HCT116 (cell line): ENCODE data around the gene ACLY. TPM values are rescaled to one million over a fixed set of nuclear protein-coding genes. Genes with fewer than 3 reads are reported as not detected.

Source experiments
- ATAC-seq: fragments of 200-7000 bp; cut with Tn5 transposase; 2 replicates; pipeline ENCODE4 v1.9.1; 2020; ENCODE audit warnings: mild to moderate bottlenecking, moderate library complexity
- BruUV-seq: library from RNA; stranded (reverse); fragments of 400-500 nt; replicated peaks from 2 replicates; lab custom pipeline; 2021; lab: Mats Ljungman, UMichigan
- CTCF ChIA-PET: fragments of 300-600 bp; sonication (Branson Sonifier 250); formaldehyde crosslinking; loops from one replicate; lab custom pipeline; 2021; ENCODE audit warnings: antibody characterized with exemption; lab: Charles Lee
- POLR2A ChIA-PET: fragments of 300-600, 350-600 bp; sonication (Branson Sonifier 250); formaldehyde crosslinking; loops from one replicate; lab custom pipeline; 2021; ENCODE audit warnings: antibody characterized with exemption; lab: Charles Lee
- RAD21 ChIA-PET, 2 experiments: fragments of 300-600 bp; sonication (Branson Sonifier 250); formaldehyde crosslinking; loops; one replicate each; lab custom pipeline; 2023; ENCODE audit warnings: low total read pairs in 2 of 2; ENCODE audit not compliant: uncharacterized antibody in 2 of 2, unreplicated experiment in 2 of 2, low non-redundant PET in 1 of 2; lab: Charles Lee
- DNase-seq: peaks from one replicate; pipeline ENCODE4 v3.0.0-alpha.2; 2010; ENCODE audit warnings: low read depth, low spot score
- H2AFZ ChIP-seq: fragments of 200-600 bp; shearing (Covaris generic), sonication (generic); 2 replicates; pipeline ENCODE4 v1.6.1; 2017; ENCODE audit warnings: low read depth, mixed run types, mixed read lengths, antibody characterized with exemption, low read length; ENCODE audit not compliant: poor library complexity, severe bottlenecking
- H3K27ac ChIP-seq: 2 replicates; pipeline ENCODE4 v1.5.1; 2012; ENCODE audit warnings: low read depth, low read length
- H3K27me3 ChIP-seq: fragments of 200-600 bp; sonication (generic); 2 replicates; pipeline ENCODE4 v1.6.1; 2016; ENCODE audit warnings: mixed run types, low read length, mixed read lengths; ENCODE audit not compliant: insufficient read depth
- H3K36me3 ChIP-seq, 2 experiments: fragments of 200-500 bp in 1 of 2; fragments of 200-600 bp in 1 of 2; sonication (Bioruptor generic) in 1 of 2; sonication (generic) in 1 of 2; 2 replicates each; pipeline versions ENCODE4 v1.5.1 to v1.6.1; 2014 to 2016; ENCODE audit warnings: low read length in 2 of 2, inconsistent platforms in 1 of 2, mixed read lengths in 1 of 2, mixed run types in 1 of 2; ENCODE audit not compliant: insufficient read depth in 2 of 2, control insufficient read depth in 1 of 2
- H3K4me1 ChIP-seq, 2 experiments: fragments of 200-600 bp in 1 of 2; sonication (generic) in 1 of 2; 2 replicates each; pipeline versions ENCODE4 v1.5.1 to v1.6.1; 2012 to 2017; ENCODE audit warnings: low read length in 2 of 2, inconsistent platforms in 1 of 2, mild to moderate bottlenecking in 1 of 2, mixed read lengths in 1 of 2, mixed run types in 1 of 2, moderate library complexity in 1 of 2; ENCODE audit not compliant: insufficient read depth in 2 of 2, control insufficient read depth in 1 of 2
- H3K4me2 ChIP-seq: fragments of 200-600 bp; sonication (generic); 2 replicates; pipeline ENCODE4 v1.6.1; 2017; ENCODE audit warnings: mixed run types, low read length, mixed read lengths
- H3K4me3 ChIP-seq, 2 experiments: fragments of 200-600 bp in 1 of 2; sonication (generic) in 1 of 2; replicated peaks in 1 of 2; 2 replicates each; pipeline ENCODE4 v1.5.1; 2011 to 2016; ENCODE audit warnings: low read length in 2 of 2, control low read depth in 1 of 2, low read depth in 1 of 2, mild to moderate bottlenecking in 1 of 2, mixed read lengths in 1 of 2, mixed run types in 1 of 2
- H3K79me2 ChIP-seq: fragments of 200-600 bp; sonication (generic); 2 replicates; pipeline ENCODE4 v1.6.1; 2017; ENCODE audit warnings: mild to moderate bottlenecking, mixed run types, low read length, moderate library complexity, mixed read lengths; ENCODE audit not compliant: insufficient read depth
- H3K9ac ChIP-seq: fragments of 200-600 bp; sonication (generic); 2 replicates; pipeline ENCODE4 v1.6.1; 2016; ENCODE audit warnings: low read length, mixed read lengths
- H3K9me2 ChIP-seq: fragments of 200-600 bp; sonication (generic), shearing (Covaris generic); 2 replicates; pipeline ENCODE4 v1.6.1; 2017; ENCODE audit warnings: mixed run types, mild to moderate bottlenecking, moderate library complexity; ENCODE audit not compliant: insufficient read depth
- H3K9me3 ChIP-seq, 2 experiments: fragments of 200-500 bp in 1 of 2; fragments of 200-600 bp in 1 of 2; sonication (Bioruptor generic) in 1 of 2; sonication (generic) in 1 of 2; 2 replicates each; pipeline ENCODE4 v1.6.1; 2014 to 2017; ENCODE audit warnings: low read length in 2 of 2, mixed read lengths in 2 of 2, inconsistent platforms in 1 of 2, low read depth in 1 of 2, mild to moderate bottlenecking in 1 of 2, mixed run types in 1 of 2, moderate library complexity in 1 of 2; ENCODE audit not compliant: control insufficient read depth in 1 of 2, insufficient read depth in 1 of 2
- H4K20me1 ChIP-seq: fragments of 200-600 bp; sonication (generic), shearing (Covaris generic); 2 replicates; pipeline ENCODE4 v1.6.1; 2017; ENCODE audit warnings: mixed run types, mild to moderate bottlenecking, moderate library complexity; ENCODE audit not compliant: insufficient read depth
- CBX3 ChIP-seq: IDR thresholded peaks from 2 replicates; pipeline ENCODE4 v1.6.1; 2012; ENCODE audit warnings: low read depth
- CEBPB ChIP-seq: IDR thresholded peaks from 2 replicates; pipeline ENCODE4 v1.6.1; 2012; ENCODE audit warnings: low read depth
- ELF1 ChIP-seq: IDR thresholded peaks from 2 replicates; pipeline ENCODE4 v1.6.1; 2012; ENCODE audit warnings: low read depth, borderline replicate concordance
- EZH2 ChIP-seq: fragments of 200-600 bp; sonication (generic); IDR thresholded peaks from 2 replicates; pipeline ENCODE4 v1.6.1; 2017; ENCODE audit warnings: antibody characterized with exemption, mixed run types
- POLR2AphosphoS5 ChIP-seq: IDR thresholded peaks from 2 replicates; pipeline ENCODE4 v1.6.1; 2011; ENCODE audit warnings: mild to moderate bottlenecking, low read depth, low read length, moderate library complexity
- RAD21 ChIP-seq: IDR thresholded peaks from 2 replicates; pipeline ENCODE4 v1.6.1; 2012; ENCODE audit warnings: low read depth, mild to moderate bottlenecking
- SIN3A ChIP-seq: IDR thresholded peaks from 2 replicates; pipeline ENCODE4 v1.6.1; 2012; ENCODE audit warnings: low read depth
- SP1 ChIP-seq: IDR thresholded peaks from 2 replicates; pipeline ENCODE4 v1.6.1; 2012; ENCODE audit warnings: low read depth
- SRF ChIP-seq: IDR thresholded peaks from 2 replicates; pipeline ENCODE4 v1.6.1; 2012; ENCODE audit warnings: low read depth
- YY1 ChIP-seq: IDR thresholded peaks from 2 replicates; pipeline ENCODE4 v1.6.1; 2011; ENCODE audit warnings: low read length, low read depth, moderate library complexity, mild to moderate bottlenecking; ENCODE audit not compliant: insufficient replicate concordance; ENCODE audit errors: extremely low read depth
- ZFX ChIP-seq: fragments of 450-650 bp; IDR thresholded peaks from 2 replicates; pipeline ENCODE4 v1.6.1; 2017
- ZNF274 ChIP-seq: fragments of 200-500 bp; sonication (Bioruptor generic); IDR thresholded peaks from 2 replicates; pipeline ENCODE4 v1.6.1; 2014; ENCODE audit warnings: mild to moderate bottlenecking, low read depth, low read length, inconsistent platforms
- intact Hi-C: fragments of 100-400 bp; cut with micrococcal nuclease; formaldehyde crosslinking; loops from 2 replicates; pipeline ENCODE4 v1.10.0; 2022
- total RNA-seq: library from RNA; stranded (reverse); gene quantifications from one replicate; pipeline ENCODE4 v1.2.1, GENCODE V29; 2021; ENCODE audit not compliant: unreplicated experiment
- TF ChIP-seq, protein P1 (sequence below), 3 experiments: fragments of 200-600 bp in 1 of 3; sonication (generic) in 1 of 3; IDR thresholded peaks in 2 of 3; conservative IDR thresholded peaks in 1 of 3; 2 replicates each; pipeline ENCODE4 v1.5.1; 2012 to 2017; ENCODE audit warnings: low read depth in 2 of 3, low read length in 2 of 3, antibody characterized with exemption in 1 of 3, borderline replicate concordance in 1 of 3, control low read depth in 1 of 3, mild to moderate bottlenecking in 1 of 3, mixed read lengths in 1 of 3, mixed run types in 1 of 3, moderate library complexity in 1 of 3; ENCODE audit not compliant: insufficient read depth in 1 of 3
- TF ChIP-seq, protein P2 (sequence below): IDR thresholded peaks from 2 replicates; pipeline ENCODE4 v1.6.1; 2011; ENCODE audit warnings: mild to moderate bottlenecking, low read length, moderate library complexity; ENCODE audit not compliant: insufficient replicate concordance; ENCODE audit errors: extremely low read depth
- TF ChIP-seq, protein P3 (sequence below): IDR thresholded peaks from 2 replicates; pipeline ENCODE4 v1.6.1; 2012
- TF ChIP-seq, protein P4 (sequence below): IDR thresholded peaks from 2 replicates; pipeline ENCODE4 v1.6.1; 2012
- TF ChIP-seq, protein P5 (sequence below): IDR thresholded peaks from 2 replicates; pipeline ENCODE4 v1.6.1; 2012; ENCODE audit warnings: low read depth

Gene ACLY
- total RNA-seq, 1 experiment from 2014 or later, result 222 TPM

DNA sequence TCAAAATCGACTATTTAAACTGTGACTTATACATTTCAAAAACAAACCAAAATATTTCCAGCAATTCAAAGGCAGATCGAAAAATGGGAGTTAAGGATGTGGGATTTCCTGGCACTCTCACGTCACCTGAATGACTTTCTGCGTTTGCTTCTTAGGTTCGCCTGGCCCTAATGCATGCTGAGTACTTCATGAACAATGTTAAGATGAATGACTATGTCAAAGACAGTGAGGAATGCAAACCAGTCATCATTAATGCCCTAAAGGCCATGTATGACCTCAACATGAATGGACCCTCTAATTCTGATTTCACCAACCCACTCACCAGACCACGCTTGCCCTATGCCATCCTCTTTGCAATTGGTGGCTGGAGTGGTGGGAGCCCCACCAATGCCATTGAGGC lies 73.8 kb downstream of the ACLY start:
- Histone ChIP-seq H3K27me3 (no peaks in the 10 kb centered on the region), H2AFZ (no peak overlapping the region), H3K4me3 (no peak overlapping the region), H4K20me1 (no peaks in the 10 kb centered on the region), H3K4me1 (peaks cover 15 to 21% of the 10 kb centered on the region in 2 experiments), H3K79me2 (peaks cover 23% of the 10 kb centered on the region), H3K9ac (no peak overlapping the region), H3K9me2 (no peaks in the 10 kb centered on the region), H3K27ac (no peak overlapping the region), H3K4me2 (no peak overlapping the region), H3K9me3 (no peaks in the 10 kb centered on the region), H3K36me3 (no peaks in the 10 kb centered on the region)
- CTCF ChIA-PET, result no interaction called here
- RAD21 ChIA-PET, result no interaction called here
- intact Hi-C loops, result no loop called here
- TF ChIP-seq POLR2AphosphoS5 (no peak), YY1 (no peak), EZH2 (no peak), CEBPB (no peak), ELF1 (no peak), SRF (no peak), SIN3A (no peak), ZNF274 (no peak), SP1 (no peak), ZFX (no peak), CBX3 (no peak), RAD21 (no peak)
- TF ChIP-seq, protein P1, sequence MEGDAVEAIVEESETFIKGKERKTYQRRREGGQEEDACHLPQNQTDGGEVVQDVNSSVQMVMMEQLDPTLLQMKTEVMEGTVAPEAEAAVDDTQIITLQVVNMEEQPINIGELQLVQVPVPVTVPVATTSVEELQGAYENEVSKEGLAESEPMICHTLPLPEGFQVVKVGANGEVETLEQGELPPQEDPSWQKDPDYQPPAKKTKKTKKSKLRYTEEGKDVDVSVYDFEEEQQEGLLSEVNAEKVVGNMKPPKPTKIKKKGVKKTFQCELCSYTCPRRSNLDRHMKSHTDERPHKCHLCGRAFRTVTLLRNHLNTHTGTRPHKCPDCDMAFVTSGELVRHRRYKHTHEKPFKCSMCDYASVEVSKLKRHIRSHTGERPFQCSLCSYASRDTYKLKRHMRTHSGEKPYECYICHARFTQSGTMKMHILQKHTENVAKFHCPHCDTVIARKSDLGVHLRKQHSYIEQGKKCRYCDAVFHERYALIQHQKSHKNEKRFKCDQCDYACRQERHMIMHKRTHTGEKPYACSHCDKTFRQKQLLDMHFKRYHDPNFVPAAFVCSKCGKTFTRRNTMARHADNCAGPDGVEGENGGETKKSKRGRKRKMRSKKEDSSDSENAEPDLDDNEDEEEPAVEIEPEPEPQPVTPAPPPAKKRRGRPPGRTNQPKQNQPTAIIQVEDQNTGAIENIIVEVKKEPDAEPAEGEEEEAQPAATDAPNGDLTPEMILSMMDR (IDR thresholded peaks at IDR 0.05 in 2 of 3, conservative IDR thresholded peaks at IDR 0.05 in 1 of 3; ENCODE audit: borderline replicate concordance in 1 of 3, insufficient read depth in 1 of 3, low read depth in 2 of 3, low read length in 2 of 3), result no peak
- TF ChIP-seq, protein P2, sequence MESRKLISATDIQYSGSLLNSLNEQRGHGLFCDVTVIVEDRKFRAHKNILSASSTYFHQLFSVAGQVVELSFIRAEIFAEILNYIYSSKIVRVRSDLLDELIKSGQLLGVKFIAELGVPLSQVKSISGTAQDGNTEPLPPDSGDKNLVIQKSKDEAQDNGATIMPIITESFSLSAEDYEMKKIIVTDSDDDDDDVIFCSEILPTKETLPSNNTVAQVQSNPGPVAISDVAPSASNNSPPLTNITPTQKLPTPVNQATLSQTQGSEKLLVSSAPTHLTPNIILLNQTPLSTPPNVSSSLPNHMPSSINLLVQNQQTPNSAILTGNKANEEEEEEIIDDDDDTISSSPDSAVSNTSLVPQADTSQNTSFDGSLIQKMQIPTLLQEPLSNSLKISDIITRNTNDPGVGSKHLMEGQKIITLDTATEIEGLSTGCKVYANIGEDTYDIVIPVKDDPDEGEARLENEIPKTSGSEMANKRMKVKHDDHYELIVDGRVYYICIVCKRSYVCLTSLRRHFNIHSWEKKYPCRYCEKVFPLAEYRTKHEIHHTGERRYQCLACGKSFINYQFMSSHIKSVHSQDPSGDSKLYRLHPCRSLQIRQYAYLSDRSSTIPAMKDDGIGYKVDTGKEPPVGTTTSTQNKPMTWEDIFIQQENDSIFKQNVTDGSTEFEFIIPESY, result no peak
- TF ChIP-seq, protein P3, sequence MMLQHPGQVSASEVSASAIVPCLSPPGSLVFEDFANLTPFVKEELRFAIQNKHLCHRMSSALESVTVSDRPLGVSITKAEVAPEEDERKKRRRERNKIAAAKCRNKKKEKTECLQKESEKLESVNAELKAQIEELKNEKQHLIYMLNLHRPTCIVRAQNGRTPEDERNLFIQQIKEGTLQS, result no peak
- TF ChIP-seq, protein P4, sequence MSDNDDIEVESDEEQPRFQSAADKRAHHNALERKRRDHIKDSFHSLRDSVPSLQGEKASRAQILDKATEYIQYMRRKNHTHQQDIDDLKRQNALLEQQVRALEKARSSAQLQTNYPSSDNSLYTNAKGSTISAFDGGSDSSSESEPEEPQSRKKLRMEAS, result no peak
- TF ChIP-seq, protein P5, sequence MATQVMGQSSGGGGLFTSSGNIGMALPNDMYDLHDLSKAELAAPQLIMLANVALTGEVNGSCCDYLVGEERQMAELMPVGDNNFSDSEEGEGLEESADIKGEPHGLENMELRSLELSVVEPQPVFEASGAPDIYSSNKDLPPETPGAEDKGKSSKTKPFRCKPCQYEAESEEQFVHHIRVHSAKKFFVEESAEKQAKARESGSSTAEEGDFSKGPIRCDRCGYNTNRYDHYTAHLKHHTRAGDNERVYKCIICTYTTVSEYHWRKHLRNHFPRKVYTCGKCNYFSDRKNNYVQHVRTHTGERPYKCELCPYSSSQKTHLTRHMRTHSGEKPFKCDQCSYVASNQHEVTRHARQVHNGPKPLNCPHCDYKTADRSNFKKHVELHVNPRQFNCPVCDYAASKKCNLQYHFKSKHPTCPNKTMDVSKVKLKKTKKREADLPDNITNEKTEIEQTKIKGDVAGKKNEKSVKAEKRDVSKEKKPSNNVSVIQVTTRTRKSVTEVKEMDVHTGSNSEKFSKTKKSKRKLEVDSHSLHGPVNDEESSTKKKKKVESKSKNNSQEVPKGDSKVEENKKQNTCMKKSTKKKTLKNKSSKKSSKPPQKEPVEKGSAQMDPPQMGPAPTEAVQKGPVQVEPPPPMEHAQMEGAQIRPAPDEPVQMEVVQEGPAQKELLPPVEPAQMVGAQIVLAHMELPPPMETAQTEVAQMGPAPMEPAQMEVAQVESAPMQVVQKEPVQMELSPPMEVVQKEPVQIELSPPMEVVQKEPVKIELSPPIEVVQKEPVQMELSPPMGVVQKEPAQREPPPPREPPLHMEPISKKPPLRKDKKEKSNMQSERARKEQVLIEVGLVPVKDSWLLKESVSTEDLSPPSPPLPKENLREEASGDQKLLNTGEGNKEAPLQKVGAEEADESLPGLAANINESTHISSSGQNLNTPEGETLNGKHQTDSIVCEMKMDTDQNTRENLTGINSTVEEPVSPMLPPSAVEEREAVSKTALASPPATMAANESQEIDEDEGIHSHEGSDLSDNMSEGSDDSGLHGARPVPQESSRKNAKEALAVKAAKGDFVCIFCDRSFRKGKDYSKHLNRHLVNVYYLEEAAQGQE, result no peak
- POLR2A ChIA-PET, result no interaction called here
- ATAC-seq, result no peak
- BruUV-seq, result no TSS peak
- no peak for DNase-seq
